WTC11 (cell line): ENCODE measurements around the gene TBL1X. TPM values are rescaled to one million over a fixed set of nuclear protein-coding genes. Genes with fewer than 3 reads are reported as not detected.

Experiments
- ATAC-seq: fragments of 200-7000 bp; cut with Tn5 transposase; 2 replicates; pipeline ENCODE4 v1.10.0; 2021; ENCODE audit warnings: mild to moderate bottlenecking, moderate library complexity
- CTCF ChIA-PET: fragments of 300-600 bp; sonication (Branson Sonifier 250); formaldehyde crosslinking; loops from one replicate; lab custom pipeline; 2021; ENCODE audit warnings: antibody characterized with exemption; lab: Charles Lee
- POLR2A ChIA-PET: fragments of 350-600 bp; sonication (Branson Sonifier 250); formaldehyde crosslinking; loops from one replicate; lab custom pipeline; 2021; ENCODE audit warnings: antibody characterized with exemption; lab: Charles Lee
- DNase-seq: peaks from one replicate; pipeline ENCODE4 v3.0.0; 2021; ENCODE audit warnings: low spot score
- H3K27ac Mint-ChIP-seq: 2 replicates; pipeline ENCODE4 v1.8.0; 2021; ENCODE audit warnings: mixed read lengths
- H3K27me3 Mint-ChIP-seq: 2 replicates; pipeline ENCODE4 v1.8.0; 2021; ENCODE audit warnings: low read depth, mild to moderate bottlenecking, moderate library complexity, mixed read lengths
- H3K36me3 Mint-ChIP-seq: 2 replicates; pipeline ENCODE4 v1.8.0; 2021; ENCODE audit warnings: mixed read lengths
- H3K4me1 Mint-ChIP-seq: 2 replicates; pipeline ENCODE4 v1.8.0; 2022; ENCODE audit warnings: mixed read lengths
- H3K4me3 Mint-ChIP-seq: 2 replicates; pipeline ENCODE4 v1.8.0; 2021; ENCODE audit warnings: mild to moderate bottlenecking, moderate library complexity, mixed read lengths
- H3K9me3 Mint-ChIP-seq: 2 replicates; pipeline ENCODE4 v1.8.0; 2021; ENCODE audit warnings: mixed read lengths
- ARID4B ChIP-seq: sonication (generic); formaldehyde crosslinking; IDR thresholded peaks from 2 replicates; pipeline ENCODE4 v1.8.0; 2023; ENCODE audit warnings: missing genetic modification reagents, mild to moderate bottlenecking, borderline replicate concordance
- ATF2 ChIP-seq: sonication (generic); formaldehyde crosslinking; IDR thresholded peaks from 2 replicates; pipeline ENCODE4 v1.8.1; 2022; ENCODE audit warnings: low read depth, missing genetic modification reagents, borderline replicate concordance
- ATF6 ChIP-seq: sonication (generic); formaldehyde crosslinking; IDR thresholded peaks from 2 replicates; pipeline ENCODE4 v1.8.1; 2023; ENCODE audit warnings: mild to moderate bottlenecking, missing genetic modification reagents
- ELF4 ChIP-seq: sonication (generic); formaldehyde crosslinking; IDR thresholded peaks from 2 replicates; pipeline ENCODE4 v1.8.1; 2022; ENCODE audit warnings: low read depth, mild to moderate bottlenecking, moderate library complexity, missing genetic modification reagents
- FOXJ3 ChIP-seq: sonication (generic); formaldehyde crosslinking; IDR thresholded peaks from 2 replicates; pipeline ENCODE4 v1.9.0; 2021; ENCODE audit warnings: missing genetic modification reagents, mild to moderate bottlenecking, borderline replicate concordance
- GTF2I ChIP-seq: fragments of 250-450 bp; sonication (Bioruptor Pico); conservative IDR thresholded peaks from 2 replicates; pipeline ENCODE4 v1.4.0; 2021; ENCODE audit warnings: mild to moderate bottlenecking
- IRF2 ChIP-seq: sonication (generic); formaldehyde crosslinking; IDR thresholded peaks from 2 replicates; pipeline ENCODE4 v1.8.0; 2022; ENCODE audit warnings: low read depth, missing genetic modification reagents, borderline replicate concordance
- JUN ChIP-seq: sonication (generic); formaldehyde crosslinking; IDR thresholded peaks from 2 replicates; pipeline ENCODE4 v1.8.0; 2023; ENCODE audit warnings: mild to moderate bottlenecking, missing genetic modification reagents
- KAT7 ChIP-seq: sonication (generic); formaldehyde crosslinking; IDR thresholded peaks from 2 replicates; pipeline ENCODE4 v1.8.1; 2023; ENCODE audit warnings: missing genetic modification reagents, mild to moderate bottlenecking, borderline replicate concordance
- NFE2L1 ChIP-seq: sonication (generic); formaldehyde crosslinking; IDR thresholded peaks from 2 replicates; pipeline ENCODE4 v1.8.1; 2023; ENCODE audit warnings: missing genetic modification reagents
- NR2C2 ChIP-seq: sonication (generic); formaldehyde crosslinking; IDR thresholded peaks from 2 replicates; pipeline ENCODE4 v1.8.0; 2022; ENCODE audit warnings: mild to moderate bottlenecking, missing genetic modification reagents
- OVOL2 ChIP-seq: fragments of 250-450 bp; sonication (Bioruptor Pico); IDR thresholded peaks from 2 replicates; pipeline ENCODE4 v1.9.0; 2021; ENCODE audit warnings: mild to moderate bottlenecking, borderline replicate concordance
- SMAD4 ChIP-seq: sonication (generic); formaldehyde crosslinking; IDR thresholded peaks from 2 replicates; pipeline ENCODE4 v1.8.0; 2022; ENCODE audit warnings: mild to moderate bottlenecking, missing genetic modification reagents
- SOX15 ChIP-seq: fragments of 250-450 bp; sonication (Bioruptor Pico); IDR thresholded peaks from 2 replicates; pipeline ENCODE4 v1.9.0; 2021; ENCODE audit warnings: mild to moderate bottlenecking
- SP1 ChIP-seq: sonication (generic); formaldehyde crosslinking; conservative IDR thresholded peaks from 2 replicates; pipeline ENCODE4 v1.8.1; 2022; ENCODE audit warnings: missing genetic modification reagents
- USF1 ChIP-seq: sonication (generic); formaldehyde crosslinking; IDR thresholded peaks from 2 replicates; pipeline ENCODE4 v1.8.0; 2022; ENCODE audit warnings: mild to moderate bottlenecking, missing genetic modification reagents
- USF2 ChIP-seq: sonication (generic); formaldehyde crosslinking; IDR thresholded peaks from 2 replicates; pipeline ENCODE4 v1.8.1; 2023; ENCODE audit warnings: mild to moderate bottlenecking, missing genetic modification reagents, moderate library complexity
- ZBTB21 ChIP-seq: sonication (generic); formaldehyde crosslinking; IDR thresholded peaks from 2 replicates; pipeline ENCODE4 v1.8.1; 2023; ENCODE audit warnings: mild to moderate bottlenecking, missing genetic modification reagents, borderline replicate concordance
- ZBTB43 ChIP-seq: sonication (generic); formaldehyde crosslinking; IDR thresholded peaks from 2 replicates; pipeline ENCODE4 v1.8.1; 2023; ENCODE audit warnings: mild to moderate bottlenecking, missing genetic modification reagents
- ZNF138 ChIP-seq: sonication (generic); formaldehyde crosslinking; conservative IDR thresholded peaks from 2 replicates; pipeline ENCODE4 v1.8.1; 2022; ENCODE audit warnings: mild to moderate bottlenecking, moderate library complexity, missing genetic modification reagents
- ZNF232 ChIP-seq: sonication (generic); formaldehyde crosslinking; IDR thresholded peaks from 2 replicates; pipeline ENCODE4 v1.8.0; 2022; ENCODE audit warnings: mild to moderate bottlenecking, missing genetic modification reagents
- ZNF423 ChIP-seq: fragments of 250-450 bp; sonication (Bioruptor Pico); IDR thresholded peaks from 2 replicates; pipeline ENCODE4 v2.1.2; 2022; ENCODE audit warnings: mild to moderate bottlenecking, moderate library complexity
- ZNF671 ChIP-seq: fragments of 250-450 bp; sonication (Bioruptor Pico); IDR thresholded peaks from 2 replicates; pipeline ENCODE4 v1.8.0; 2021; ENCODE audit warnings: mild to moderate bottlenecking
- total RNA-seq: library from RNA; stranded (reverse); gene quantifications from 3 replicates; pipeline ENCODE4 v1.2.3, GENCODE V29; 2021

Gene TBL1X
- total RNA-seq, 1 experiment from 2014 or later = 27.7 TPM

- no peak for TF ChIP-seq ATF6 (CRISPR knock-in tag)
- no peak for TF ChIP-seq ATF2 (CRISPR knock-in tag)
- no peak for TF ChIP-seq OVOL2 (CRISPR knock-in tag)
- TF ChIP-seq, all 79 proteins: peak for 0
Observed at GRCh38 chrX:9542761-9543111, 77.9 kb downstream of the TBL1X start (continued).

- no peak for ATAC-seq
- Mint-ChIP-seq H3K4me1 (no peaks in the 10 kb centered on the region), H3K27ac (no peak overlapping the region), H3K9me3 (peaks cover 5% of the 10 kb centered on the region), H3K27me3 (no peaks in the 10 kb centered on the region), H3K36me3 (peaks cover 5% of the 10 kb centered on the region), H3K4me3 (no peak overlapping the region)
- ChIA-PET POLR2A (no interaction called here), CTCF (no interaction called here)
- TF ChIP-seq FOXJ3 (CRISPR knock-in tag) = no peak
- TF ChIP-seq ELF4 = no peak
- TF ChIP-seq KAT7 (CRISPR knock-in tag) = no peak
- TF ChIP-seq ZBTB21 (CRISPR knock-in tag) = no peak
- TF ChIP-seq GTF2I (CRISPR knock-in tag) = no peak
- no peak for TF ChIP-seq JUN (CRISPR knock-in tag)
- no peak for TF ChIP-seq ZNF671 (CRISPR knock-in tag)
- no peak for TF ChIP-seq ZNF232
- TF ChIP-seq NFE2L1 (CRISPR knock-in tag) = no peak
- no peak for TF ChIP-seq ZNF423 (CRISPR knock-in tag)
- TF ChIP-seq IRF2 (CRISPR knock-in tag) = no peak
- no peak for TF ChIP-seq ZBTB43 (CRISPR knock-in tag)
- TF ChIP-seq USF2 (CRISPR knock-in tag) = no peak
- no peak for TF ChIP-seq ZNF138
- no peak for TF ChIP-seq SMAD4 (CRISPR knock-in tag)
- no peak for TF ChIP-seq SOX15 (CRISPR knock-in tag)
- DNase-seq = no peak
Observed at GRCh38 chrX:9555354-9555753, 90.5 kb downstream of the TBL1X start.

GRCh38 chrX:9557091-9557490 is 92.2 kb downstream of the TBL1X start:
- Mint-ChIP-seq H3K4me1 (peaks cover 9% of the 10 kb centered on the region; the same call in 1 of the 2 replicates), H3K27ac (no peak overlapping the region), H3K27me3 (no peaks in the 10 kb centered on the region), H3K9me3 (peaks cover 5% of the 10 kb centered on the region), H3K36me3 (peaks cover 5% of the 10 kb centered on the region), H3K4me3 (no peak overlapping the region)
- DNase-seq (no peak), ATAC-seq (no peak)
- ChIA-PET POLR2A (no interaction called here), CTCF (no interaction called here)
- TF ChIP-seq SP1 (CRISPR knock-in tag) (no peak), USF1 (no peak), ELF4 (no peak), NR2C2 (CRISPR knock-in tag) (no peak), SOX15 (CRISPR knock-in tag) (no peak), ARID4B (no peak)
